Activated naive CD8-positive, alpha-beta T cell treated with anti-CD3 and anti-CD28 coated beads, Interleukin-2, amount 50 U/mL, for 16 hours (primary cell): Measurements from ENCODE around the gene GRK6.

Experiments
- DNase-seq: peaks from one replicate; pipeline ENCODE4 v3.0.0-alpha.2; 2020; ENCODE audit warnings: low read depth, low spot score

Gene GRK6

GRCh38 chr5:177425801-177426565 is 493 bp upstream of the GRK6 start:
- peak; percentile 100 for DNase-seq

GRCh38 chr5:177427211-177427822 is 841 bp downstream of the GRK6 start:
- no peak for DNase-seq

- no peak for DNase-seq
Observed at GRCh38 chr5:177427919-177428573, 1.6 kb downstream of the GRK6 start.

- DNase-seq = no peak
Observed at GRCh38 chr5:177428574-177429217, 2.2 kb downstream of the GRK6 start.

GRCh38 chr5:177429248-177430040 is 3.0 kb downstream of the GRK6 start:
- DNase-seq = peak; percentile 67

- DNase-seq = no peak
Observed at GRCh38 chr5:177430140-177430951, 3.9 kb downstream of the GRK6 start.

- DNase-seq = no peak
Observed at GRCh38 chr5:177430972-177431316, 4.5 kb downstream of the GRK6 start.

- DNase-seq = no peak
Observed at GRCh38 chr5:177431317-177432142, 5.1 kb downstream of the GRK6 start.

- DNase-seq = no peak
Observed at GRCh38 chr5:177432143-177432838, 5.8 kb downstream of the GRK6 start.

GRCh38 chr5:177432839-177433657 is 6.6 kb downstream of the GRK6 start:
- no peak for DNase-seq

GRCh38 chr5:177433658-177434217 is 7.3 kb downstream of the GRK6 start:
- no peak for DNase-seq

GRCh38 chr5:177434437-177434836 is 8.0 kb downstream of the GRK6 start:
- no peak for DNase-seq

GRCh38 chr5:177434942-177435738 is 8.7 kb downstream of the GRK6 start:
- DNase-seq = no peak

- DNase-seq = no peak
Observed at GRCh38 chr5:177435847-177436536, 9.5 kb downstream of the GRK6 start.

GRCh38 chr5:177437623-177438022 is 11.1 kb downstream of the GRK6 start:
- no peak for DNase-seq

- DNase-seq = no peak
Observed at GRCh38 chr5:177438468-177438867, 12.0 kb downstream of the GRK6 start.
